ENCODE measurements around the gene HSD17B11. TPM values are rescaled to one million over a fixed set of nuclear protein-coding genes. Genes with fewer than 3 reads are reported as not detected.

The HSD17B11 gene
- total RNA-seq, 1 experiment from 2014 or later = 47.4 TPM

DNA sequence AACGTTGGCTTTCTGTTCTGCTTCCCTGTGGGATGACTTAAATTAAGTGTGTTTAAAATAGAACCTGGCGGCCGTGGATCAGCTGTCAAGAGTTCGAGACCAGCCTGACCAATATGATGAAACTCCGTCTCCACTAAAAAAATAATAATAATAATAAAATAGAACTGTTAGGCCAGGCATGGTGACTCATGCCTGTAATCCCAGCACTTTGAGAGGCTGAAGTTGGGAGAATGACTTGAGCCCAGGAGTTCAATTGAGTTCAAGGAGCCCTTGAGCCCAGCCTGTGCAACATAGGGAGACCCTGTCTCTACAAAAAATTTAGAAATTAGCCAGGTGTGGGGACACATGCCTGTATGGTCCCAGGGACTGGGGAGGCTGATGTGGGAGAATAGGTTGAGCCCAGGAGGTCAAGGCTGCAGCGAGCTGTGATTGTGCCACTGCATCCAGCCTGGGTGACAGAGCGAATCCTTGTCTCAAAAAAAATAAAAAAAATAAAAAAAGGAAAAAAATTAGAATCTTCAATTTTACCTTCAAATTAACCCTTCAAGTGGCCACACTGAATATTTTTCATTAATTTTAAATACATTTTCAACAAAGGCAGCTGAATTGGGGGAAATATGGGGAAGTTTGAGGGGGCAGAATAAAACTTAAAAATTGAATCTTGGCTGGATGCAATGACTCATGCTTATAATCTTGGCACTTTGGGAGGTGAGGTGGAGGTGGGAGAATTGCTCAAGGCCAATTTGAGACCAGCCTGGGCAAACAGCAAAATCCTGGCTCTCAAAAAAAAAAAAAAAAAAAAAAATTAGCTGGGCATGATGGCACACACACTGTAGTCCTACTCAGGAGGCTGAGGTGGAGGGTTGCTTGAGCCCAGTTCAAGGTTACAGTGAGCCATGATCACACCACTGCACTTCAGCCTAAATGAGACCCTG is 36.6 kb downstream of the HSD17B11 start (continued):
- TF ChIP-seq TCF7L2 (IDR thresholded peaks at IDR 0.05; ENCODE audit: borderline replicate concordance, extremely low read depth, insufficient read depth, insufficient read length) (no peak), EZH2 (IDR thresholded peaks at IDR 0.05) (no peak)

- no peaks in the 10 kb centered on the region for H3K27me3 ChIP-seq (ENCODE audit: insufficient read depth, low read length)
- H3K4me1 ChIP-seq (ENCODE audit: control insufficient read depth in 1 of 2, insufficient read depth in 2 of 2, low read length in 2 of 2) = no peaks in the 10 kb centered on the region
- BruUV-seq (replicated peaks) = no TSS peak
- H3K4me2 ChIP-seq (ENCODE audit: low read length) = no peak overlapping the region
- ATAC-seq = peak; percentile 66
- no peak overlapping the region for H3K27ac ChIP-seq (ENCODE audit: low read depth, low read length)
- no peaks in the 10 kb centered on the region for H3K9me3 ChIP-seq (ENCODE audit: control insufficient read depth in 1 of 2, insufficient read depth in 1 of 2, low read depth in 1 of 2, low read length in 2 of 2)
- no peak overlapping the region for H3K4me3 ChIP-seq (replicated peaks in 1 of 2; ENCODE audit: low read depth in 1 of 2, low read length in 2 of 2)
- no peaks in the 10 kb centered on the region for H3K9me2 ChIP-seq (ENCODE audit: insufficient read depth)
- H3K79me2 ChIP-seq (ENCODE audit: insufficient read depth, low read length) = 0 out of 2 replicates have a peak, but pooled peaks cover 4% of the 10 kb centered on the region
- TF ChIP-seq RAD21 (IDR thresholded peaks at IDR 0.05; ENCODE audit: low read depth) (peak; percentile 66), ZFX (IDR thresholded peaks at IDR 0.05) (no peak), CTCF (IDR thresholded peaks at IDR 0.05 in 2 of 3, conservative IDR thresholded peaks at IDR 0.05 in 1 of 3; ENCODE audit: borderline replicate concordance in 1 of 3, insufficient read depth in 1 of 3, low read depth in 2 of 3, low read length in 2 of 3) (peak; percentile 50 to 72 (median 56); a peak in 5 of 6 replicates)
- POLR2A ChIA-PET = no interaction called here
- no peak overlapping the region for H3K9ac ChIP-seq (ENCODE audit: low read length)
- DNase-seq (ENCODE audit: low read depth, low spot score) = peak; percentile 7
- CTCF ChIA-PET = interaction anchor here (0.8 to 1.3 kb wide), 3 partner anchors 10 to 495 kb away, joined by 3 to 10 read pairs (median 6); no protein-coding TSS in a partner anchor
- H2AFZ ChIP-seq (ENCODE audit: low read depth, low read length, poor library complexity, severe bottlenecking) = no peak overlapping the region
- H4K20me1 ChIP-seq (ENCODE audit: insufficient read depth) = no peaks in the 10 kb centered on the region
- peaks cover 7 to 18% of the 10 kb centered on the region in 2 experiments; a peak in 3 of 4 replicates for H3K36me3 ChIP-seq (ENCODE audit: control insufficient read depth in 1 of 2, insufficient read depth in 2 of 2, low read length in 2 of 2)
- RAD21 ChIA-PET (ENCODE audit: low non-redundant PET in 1 of 2, low total read pairs in 2 of 2, uncharacterized antibody in 2 of 2, unreplicated experiment in 2 of 2) = no interaction called here
- intact Hi-C loops (cut with micrococcal nuclease) = loop anchor here (5.0 kb wide), 1 partner anchor 484 kb away; no protein-coding TSS in a partner anchor
These were observed 37.4 kb downstream of the HSD17B11 start for GRCh38 chr4:87353592-87353991.
